GM21529 (cell line): ENCODE measurements around the gene TRAPPC4.

Experiments
- ATAC-seq: cut with Tn5 transposase; IDR thresholded peaks from one replicate; pipeline ENCODE4 v1.9.1; 2021; ENCODE audit not compliant: unreplicated experiment

TRAPPC4 gene

GRCh38 chr11:119061256-119061655, 42.7 kb downstream of the TRAPPC4 start:
- ATAC-seq, result no peak

GRCh38 chr11:119062779-119063178, 44.2 kb downstream of the TRAPPC4 start:
- ATAC-seq, result no peak

GRCh38 chr11:119065369-119065768, 46.8 kb downstream of the TRAPPC4 start:
- no peak for ATAC-seq

- ATAC-seq, result peak; percentile 94
Measured at GRCh38 chr11:119067371-119068222, 49.0 kb downstream of the TRAPPC4 start, which contains the start of gene VPS11. Gene VPS11, plus strand, starts transcription at chr11:119067818. Its CDS starts 6 bp downstream, at chr11:119067824.
